Testis (tissue), 5 donors: Measurements from ENCODE around the gene HKDC1. TPM values are rescaled to one million over a fixed set of nuclear protein-coding genes. Genes with fewer than 3 reads are reported as not detected.
"Not testable (repeated sequence)": the region's sequence is repeated elsewhere in the genome, so short reads cannot be mapped to it uniquely, and the experiment has no call there.

ENCODE experiments used
- DNase-seq: peaks from one replicate; pipeline ENCODE4 v3.0.0-alpha.2; 2019
- H3K27ac ChIP-seq, 2 donors: fragments of 200-600 bp; sonication (generic); one replicate each; pipeline ENCODE4 v1.5.1; 2019
- H3K27me3 ChIP-seq: fragments of 200-600 bp; sonication (generic); one replicate; pipeline ENCODE4 v1.5.1; 2019
- H3K36me3 ChIP-seq: fragments of 200-600 bp; sonication (generic); one replicate; pipeline ENCODE4 v1.5.1; 2017; ENCODE audit warnings: low read depth; ENCODE audit errors: missing control alignments
- H3K4me1 ChIP-seq: fragments of 200-600 bp; sonication (generic); one replicate; pipeline ENCODE4 v1.5.1; 2019
- H3K4me3 ChIP-seq, 2 donors: fragments of 200-600 bp; sonication (generic); one replicate each; pipeline ENCODE4 v1.5.1; 2017 to 2019
- H3K9me3 ChIP-seq: fragments of 200-600 bp; sonication (generic); one replicate; pipeline ENCODE4 v1.5.1; 2017
- POLR2A ChIP-seq: fragments of 450-650 bp; IDR thresholded peaks from one replicate; pipeline ENCODE4 v1.6.1; 2017; ENCODE audit warnings: antibody characterized with exemption, mild to moderate bottlenecking, moderate library complexity
- WGBS, 2 donors: methylation state at CpG; one replicate each; pipeline ENCODE4 v1.1.5; 2018; 5-methylcytosine and 5-hydroxymethylcytosine counted together
- intact Hi-C: fragments of 100-400 bp; cut with DNase I; formaldehyde crosslinking; loops from one replicate; pipeline ENCODE4 v1.15.1; 2023; ENCODE audit warnings: low total_unique reads
- long read RNA-seq, 2 donors: transcript quantifications; one replicate each; lab custom pipeline, GENCODE V29; 2026
- polyA plus RNA-seq: library from polyadenylated mRNA; stranded (reverse); fragments of 350-450 nt; fragmentation: Illumina TruSeq; extraction: RNeasy Lipid Tissue Mini Kit (QIAGEN cat#74804); gene quantifications from one replicate; pipeline ENCODE4 v1.2.3, GENCODE V29; 2014; ENCODE audit warnings: low read depth, low replicate concordance; ENCODE audit not compliant: insufficient read depth
- total RNA-seq, 2 donors: library from RNA; depleted of rRNA; stranded (reverse); fragments of >200 nt; gene quantifications; one replicate each; pipeline ENCODE4 v1.2.3, GENCODE V29; 2016
- TF ChIP-seq, protein P1 (sequence below), 3 experiments: fragments of 450-650 bp in 2 of 3; fragments of 200-600 bp in 1 of 3; sonication (generic) in 1 of 3; IDR thresholded peaks; one replicate each; pipeline ENCODE4 v1.5.1; 2016 to 2019; ENCODE audit warnings: antibody characterized with exemption in 3 of 3, mild to moderate bottlenecking in 2 of 3, moderate library complexity in 1 of 3

HKDC1 gene, protein sequence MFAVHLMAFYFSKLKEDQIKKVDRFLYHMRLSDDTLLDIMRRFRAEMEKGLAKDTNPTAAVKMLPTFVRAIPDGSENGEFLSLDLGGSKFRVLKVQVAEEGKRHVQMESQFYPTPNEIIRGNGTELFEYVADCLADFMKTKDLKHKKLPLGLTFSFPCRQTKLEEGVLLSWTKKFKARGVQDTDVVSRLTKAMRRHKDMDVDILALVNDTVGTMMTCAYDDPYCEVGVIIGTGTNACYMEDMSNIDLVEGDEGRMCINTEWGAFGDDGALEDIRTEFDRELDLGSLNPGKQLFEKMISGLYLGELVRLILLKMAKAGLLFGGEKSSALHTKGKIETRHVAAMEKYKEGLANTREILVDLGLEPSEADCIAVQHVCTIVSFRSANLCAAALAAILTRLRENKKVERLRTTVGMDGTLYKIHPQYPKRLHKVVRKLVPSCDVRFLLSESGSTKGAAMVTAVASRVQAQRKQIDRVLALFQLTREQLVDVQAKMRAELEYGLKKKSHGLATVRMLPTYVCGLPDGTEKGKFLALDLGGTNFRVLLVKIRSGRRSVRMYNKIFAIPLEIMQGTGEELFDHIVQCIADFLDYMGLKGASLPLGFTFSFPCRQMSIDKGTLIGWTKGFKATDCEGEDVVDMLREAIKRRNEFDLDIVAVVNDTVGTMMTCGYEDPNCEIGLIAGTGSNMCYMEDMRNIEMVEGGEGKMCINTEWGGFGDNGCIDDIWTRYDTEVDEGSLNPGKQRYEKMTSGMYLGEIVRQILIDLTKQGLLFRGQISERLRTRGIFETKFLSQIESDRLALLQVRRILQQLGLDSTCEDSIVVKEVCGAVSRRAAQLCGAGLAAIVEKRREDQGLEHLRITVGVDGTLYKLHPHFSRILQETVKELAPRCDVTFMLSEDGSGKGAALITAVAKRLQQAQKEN
- total RNA-seq, result 1 to 10 TPM; 1.9 to 5.4 TPM
- 4.4 TPM for polyA plus RNA-seq
- long read RNA-seq, donor 1, result 0 reads
- long read RNA-seq, donor 2, result 0 reads

DNA sequence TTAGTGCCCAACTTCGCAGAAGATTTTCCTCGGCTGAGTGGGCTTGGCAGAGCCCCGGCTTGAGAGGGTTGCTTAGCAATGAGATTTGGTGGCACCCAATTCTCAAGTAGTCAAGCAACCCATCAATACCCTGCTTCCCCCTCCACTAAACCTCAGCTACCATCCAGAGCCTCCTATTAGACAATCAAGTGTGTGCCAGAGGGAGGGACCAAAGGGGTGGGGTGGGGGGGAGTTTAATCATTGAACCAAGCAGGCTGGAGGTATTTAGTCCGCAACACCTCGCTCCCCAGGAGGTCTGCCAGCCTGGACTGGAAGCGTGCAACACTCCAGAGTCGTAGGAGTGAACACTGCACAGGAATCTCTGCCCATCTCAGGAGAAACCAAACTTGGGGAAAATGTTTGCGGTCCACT, at the start of gene HKDC1:
TSS of gene HKDC1 (plus strand) at position 292 of the 411 bp plus-strand sequence. CDS start at position 396, 104 bp downstream.
- WGBS, 2 donors, result 75 to 78% methylated on average over 8 of the region's 8 CpGs
- Histone ChIP-seq H3K36me3 (no peaks in the 10 kb centered on the region), H3K27me3 (no peaks in the 10 kb centered on the region), H3K27ac (no peak within 1 kb of the TSS), H3K4me3 (no peak within 1 kb of the TSS), H3K4me1 (peaks cover 10% of the 10 kb centered on the region), H3K9me3 (no peaks in the 10 kb centered on the region)
- no peak for DNase-seq
- intact Hi-C loops, result no loop called here
- TF ChIP-seq POLR2A, result no peak
- TF ChIP-seq, protein P1, sequence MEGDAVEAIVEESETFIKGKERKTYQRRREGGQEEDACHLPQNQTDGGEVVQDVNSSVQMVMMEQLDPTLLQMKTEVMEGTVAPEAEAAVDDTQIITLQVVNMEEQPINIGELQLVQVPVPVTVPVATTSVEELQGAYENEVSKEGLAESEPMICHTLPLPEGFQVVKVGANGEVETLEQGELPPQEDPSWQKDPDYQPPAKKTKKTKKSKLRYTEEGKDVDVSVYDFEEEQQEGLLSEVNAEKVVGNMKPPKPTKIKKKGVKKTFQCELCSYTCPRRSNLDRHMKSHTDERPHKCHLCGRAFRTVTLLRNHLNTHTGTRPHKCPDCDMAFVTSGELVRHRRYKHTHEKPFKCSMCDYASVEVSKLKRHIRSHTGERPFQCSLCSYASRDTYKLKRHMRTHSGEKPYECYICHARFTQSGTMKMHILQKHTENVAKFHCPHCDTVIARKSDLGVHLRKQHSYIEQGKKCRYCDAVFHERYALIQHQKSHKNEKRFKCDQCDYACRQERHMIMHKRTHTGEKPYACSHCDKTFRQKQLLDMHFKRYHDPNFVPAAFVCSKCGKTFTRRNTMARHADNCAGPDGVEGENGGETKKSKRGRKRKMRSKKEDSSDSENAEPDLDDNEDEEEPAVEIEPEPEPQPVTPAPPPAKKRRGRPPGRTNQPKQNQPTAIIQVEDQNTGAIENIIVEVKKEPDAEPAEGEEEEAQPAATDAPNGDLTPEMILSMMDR (IDR thresholded peaks at IDR 0.05), result no peak

DNA sequence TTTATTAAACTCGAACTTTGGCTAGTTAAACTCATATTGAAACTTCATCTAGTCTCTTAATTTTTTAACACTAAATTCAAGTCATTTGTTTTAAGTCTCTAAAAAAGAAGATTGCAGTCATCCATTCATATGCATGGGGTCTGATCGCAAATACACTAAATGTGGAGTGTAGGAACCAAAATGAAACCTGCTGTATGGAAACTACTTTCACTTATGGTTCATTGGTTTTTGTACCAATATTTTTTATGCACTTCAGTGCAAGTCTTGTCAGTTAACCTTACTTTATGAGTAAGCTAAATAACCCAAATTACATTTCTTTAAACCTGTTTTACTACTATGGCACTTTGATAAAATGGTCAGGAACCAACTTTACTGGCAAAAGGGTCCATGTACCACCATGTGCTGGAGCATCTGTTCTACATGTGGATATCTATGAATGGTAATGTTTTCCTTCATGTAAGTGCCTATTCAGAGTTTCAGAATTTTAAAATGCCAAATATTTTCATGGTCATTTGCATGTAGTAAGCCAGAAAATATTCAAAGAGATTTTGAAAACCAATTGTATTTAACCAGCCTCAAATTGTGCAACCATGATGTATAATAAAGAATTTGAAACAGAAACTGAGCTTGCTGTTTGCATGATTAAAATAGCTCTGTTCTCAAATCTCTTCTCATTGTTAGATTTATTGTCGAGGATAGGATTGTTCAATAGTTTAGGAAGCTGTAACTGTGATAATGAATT, 47.7 kb upstream of the HKDC1 start:
- no peaks in the 10 kb centered on the region for H3K36me3 ChIP-seq
- no peaks in the 10 kb centered on the region for H3K4me1 ChIP-seq
- 89 to 91% methylated on average over 3 of the region's 3 CpGs for WGBS, 2 donors
- H3K4me3 ChIP-seq, result no peak overlapping the region
- intact Hi-C loops, result no loop called here
- no peaks in the 10 kb centered on the region for H3K27me3 ChIP-seq
- no peak for TF ChIP-seq POLR2A
- TF ChIP-seq, protein P1 (IDR thresholded peaks at IDR 0.05), result no peak
- no peak overlapping the region for H3K27ac ChIP-seq
- H3K9me3 ChIP-seq, result no peaks in the 10 kb centered on the region
- no peak for DNase-seq

DNA sequence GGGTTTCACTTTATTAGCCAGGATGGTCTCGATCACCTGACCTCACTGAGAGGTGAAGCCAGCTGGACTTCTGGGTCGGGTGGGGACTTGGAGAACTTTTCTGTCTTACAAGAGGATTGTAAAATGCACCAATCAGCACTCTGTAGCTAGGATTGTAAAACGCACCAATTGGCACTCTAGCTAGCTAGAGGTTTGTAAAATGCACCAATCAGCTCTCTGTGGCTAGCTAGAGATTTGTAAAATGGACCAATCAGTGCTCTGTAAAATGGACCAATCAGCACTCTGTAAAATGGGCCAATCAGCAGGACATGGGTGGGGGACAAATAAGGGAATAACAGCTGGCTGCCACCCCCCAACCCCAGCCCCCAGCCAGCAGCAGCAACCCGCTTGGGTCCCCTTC, 44.8 kb upstream of the HKDC1 start:
- DNase-seq, H3K27ac ChIP-seq, H3K36me3 ChIP-seq, intact Hi-C loops, H3K27me3 ChIP-seq, H3K4me3 ChIP-seq, H3K4me1 ChIP-seq, H3K9me3 ChIP-seq: not testable (repeated sequence)
- 79 to 80% methylated on average over 4 of the region's 4 CpGs for WGBS, 2 donors

DNA sequence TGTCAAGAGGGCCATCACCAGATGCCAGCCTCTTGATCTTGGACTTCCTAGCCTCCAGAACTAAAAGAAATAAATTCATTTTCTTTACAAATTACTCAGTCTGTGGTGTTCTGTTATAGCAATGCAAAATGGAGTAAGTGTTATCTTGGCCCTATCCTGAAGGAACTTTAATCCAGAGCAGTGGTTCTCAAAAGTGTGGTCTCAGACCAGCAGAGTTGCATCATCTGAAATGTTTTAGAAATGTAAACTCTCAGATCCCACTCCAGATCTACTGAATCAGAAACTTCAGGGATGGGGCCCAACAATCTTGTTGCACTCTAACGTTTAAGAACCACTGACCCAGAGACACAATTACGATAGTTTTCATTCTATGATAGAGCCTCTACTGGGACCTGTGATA, 43.3 kb upstream of the HKDC1 start:
- Histone ChIP-seq H3K9me3 (no peaks in the 10 kb centered on the region), H3K27ac (no peak overlapping the region), H3K36me3 (no peaks in the 10 kb centered on the region), H3K27me3 (no peaks in the 10 kb centered on the region), H3K4me3 (no peak overlapping the region), H3K4me1 (peaks cover 14% of the 10 kb centered on the region)
- no peak for DNase-seq
- 76 to 85% methylated on average over 2 of the region's 2 CpGs for WGBS, 2 donors
- intact Hi-C loops, result no loop called here
- TF ChIP-seq POLR2A, result no peak
- TF ChIP-seq, protein P1 (IDR thresholded peaks at IDR 0.05), result no peak
